IgD-negative memory B cell (primary cell): ENCODE data around the gene PLP2. TPM values are rescaled to one million over a fixed set of nuclear protein-coding genes. Genes with fewer than 3 reads are reported as not detected.

ENCODE experiments used
- H3K27ac Mint-ChIP-seq, 3 donors: one replicate each; pipeline ENCODE4 v1.8.0; 2020 to 2022; ENCODE audit warnings: mild to moderate bottlenecking in 3 of 3, mixed read lengths in 3 of 3, moderate library complexity in 1 of 3
- H3K27me3 Mint-ChIP-seq: one replicate; pipeline ENCODE4 v1.8.0; 2021; ENCODE audit warnings: mixed read lengths
- H3K36me3 Mint-ChIP-seq: one replicate; pipeline ENCODE4 v1.8.0; 2020; ENCODE audit warnings: mild to moderate bottlenecking, mixed read lengths
- H3K4me1 Mint-ChIP-seq, 3 donors: one replicate each; pipeline ENCODE4 v1.8.0; 2020 to 2022; ENCODE audit warnings: mixed read lengths in 3 of 3, mild to moderate bottlenecking in 1 of 3
- H3K4me3 Mint-ChIP-seq, 4 donors: one replicate each; pipeline ENCODE4 v1.8.0; 2020 to 2022; ENCODE audit warnings: mild to moderate bottlenecking in 4 of 4, mixed read lengths in 4 of 4, moderate library complexity in 3 of 4
- H3K9me3 Mint-ChIP-seq, 3 donors: one replicate each; pipeline ENCODE4 v1.8.0; 2020 to 2021; ENCODE audit warnings: mixed read lengths in 3 of 3, mild to moderate bottlenecking in 1 of 3
- polyA plus RNA-seq: library from polyadenylated mRNA; unstranded; fragments of 300-500 nt; fragmentation: Illumina TruSeq; gene quantifications from one replicate; pipeline ENCODE4 v1.2.3, GENCODE V29; 2021

Gene PLP2
- polyA plus RNA-seq, 1 donor from 2014 or later: 292 TPM

GRCh38 chrX:49187526-49187925 lies 15.8 kb downstream of the PLP2 start:
- H3K4me3 Mint-ChIP-seq: peak overlapping the region in 2 of 4 donors; percentile 17 to 21
- peak overlapping the region in 2 of 3 donors; percentile 53 to 74 for H3K27ac Mint-ChIP-seq
- no peaks in the 10 kb centered on the region for H3K36me3 Mint-ChIP-seq
- H3K27me3 Mint-ChIP-seq: no peaks in the 10 kb centered on the region
- no peaks in the 10 kb centered on the region for H3K9me3 Mint-ChIP-seq
- peaks cover 4 to 16% (median 8%) of the 10 kb centered on the region in 3 donors for H3K4me1 Mint-ChIP-seq

- Mint-ChIP-seq H3K4me1 (peaks cover 4 to 18% (median 10%) of the 10 kb centered on the region in 3 donors), H3K27me3 (no peaks in the 10 kb centered on the region), H3K4me3 (peak overlapping the region in 1 of 4 donors; percentile 21), H3K27ac (peak overlapping the region in 1 of 3 donors; percentile 92), H3K36me3 (no peaks in the 10 kb centered on the region), H3K9me3 (no peaks in the 10 kb centered on the region)
These were observed 16.9 kb downstream of the PLP2 start for GRCh38 chrX:49188468-49189076.

- Mint-ChIP-seq H3K27me3 (no peaks in the 10 kb centered on the region), H3K9me3 (no peaks in the 10 kb centered on the region), H3K4me3 (peak overlapping the region in 2 of 4 donors; percentile 80 to 81), H3K4me1 (peaks cover 4 to 19% (median 10%) of the 10 kb centered on the region in 3 donors), H3K27ac (peak overlapping the region in 2 of 3 donors; percentile 36 to 81), H3K36me3 (no peaks in the 10 kb centered on the region)
These were observed 17.9 kb downstream of the PLP2 start for GRCh38 chrX:49189606-49190005.

GRCh38 chrX:49190821-49191573 lies 19.3 kb downstream of the PLP2 start:
- H3K4me3 Mint-ChIP-seq: peak overlapping the region; percentile 66 to 96 (median 92)
- peaks cover 2% of the 10 kb centered on the region for H3K36me3 Mint-ChIP-seq
- peaks cover 4 to 15% (median 5%) of the 10 kb centered on the region in 3 donors for H3K4me1 Mint-ChIP-seq
- peak overlapping the region; percentile 52 to 94 (median 81) for H3K27ac Mint-ChIP-seq
- no peaks in the 10 kb centered on the region for H3K27me3 Mint-ChIP-seq
- no peaks in the 10 kb centered on the region for H3K9me3 Mint-ChIP-seq

- no peaks in the 10 kb centered on the region for H3K27me3 Mint-ChIP-seq
- peaks cover 4 to 15% (median 5%) of the 10 kb centered on the region in 3 donors for H3K4me1 Mint-ChIP-seq
- peak overlapping the region; percentile 66 to 96 (median 92) for H3K4me3 Mint-ChIP-seq
- H3K27ac Mint-ChIP-seq: peak overlapping the region; percentile 52 to 94 (median 81)
- H3K36me3 Mint-ChIP-seq: peaks cover 2% of the 10 kb centered on the region
- H3K9me3 Mint-ChIP-seq: no peaks in the 10 kb centered on the region
These were observed 19.9 kb downstream of the PLP2 start for GRCh38 chrX:49191574-49192011.

- H3K4me3 Mint-ChIP-seq: peak overlapping the region in 2 of 4 donors; percentile 15 to 51
These were observed 21.1 kb downstream of the PLP2 start for GRCh38 chrX:49192722-49193328.

GRCh38 chrX:49193542-49193964 lies 21.9 kb downstream of the PLP2 start:
- H3K27ac Mint-ChIP-seq: peak overlapping the region in 1 of 3 donors; percentile 16
- no peaks in the 10 kb centered on the region for H3K27me3 Mint-ChIP-seq
- H3K4me3 Mint-ChIP-seq: no peak overlapping the region
- peaks cover 2% of the 10 kb centered on the region for H3K36me3 Mint-ChIP-seq
- no peaks in the 10 kb centered on the region for H3K9me3 Mint-ChIP-seq
- peaks cover 4 to 16% (median 8%) of the 10 kb centered on the region in 3 donors for H3K4me1 Mint-ChIP-seq

More at GRCh38 chrX:49192722-49193328, 21.1 kb downstream of the PLP2 start:
- H3K4me1 Mint-ChIP-seq: peaks cover 4 to 15% (median 5%) of the 10 kb centered on the region in 3 donors
- H3K27ac Mint-ChIP-seq: no peak overlapping the region
- H3K36me3 Mint-ChIP-seq: peaks cover 2% of the 10 kb centered on the region
- H3K9me3 Mint-ChIP-seq: no peaks in the 10 kb centered on the region
- H3K27me3 Mint-ChIP-seq: no peaks in the 10 kb centered on the region

- no peak overlapping the region for H3K27ac Mint-ChIP-seq
- no peak overlapping the region for H3K4me3 Mint-ChIP-seq
- H3K36me3 Mint-ChIP-seq: peaks cover 2% of the 10 kb centered on the region
- no peaks in the 10 kb centered on the region for H3K27me3 Mint-ChIP-seq
- H3K9me3 Mint-ChIP-seq: no peaks in the 10 kb centered on the region
- peaks cover 0 to 6% (median 4%) of the 10 kb centered on the region in 3 donors for H3K4me1 Mint-ChIP-seq
These were observed 25.9 kb downstream of the PLP2 start for GRCh38 chrX:49197543-49198087.

- no peaks in the 10 kb centered on the region for H3K27me3 Mint-ChIP-seq
- H3K27ac Mint-ChIP-seq: no peak overlapping the region
- H3K4me3 Mint-ChIP-seq: peak overlapping the region in 1 of 4 donors; percentile 41
- peaks cover 2% of the 10 kb centered on the region for H3K36me3 Mint-ChIP-seq
- H3K4me1 Mint-ChIP-seq: peaks cover 0 to 3% (median 3%) of the 10 kb centered on the region in 3 donors
- no peaks in the 10 kb centered on the region for H3K9me3 Mint-ChIP-seq
These were observed 27.0 kb downstream of the PLP2 start for GRCh38 chrX:49198540-49199314.

GRCh38 chrX:49199315-49199595 lies 27.6 kb downstream of the PLP2 start:
- peaks cover 0 to 3% (median 3%) of the 10 kb centered on the region in 3 donors for H3K4me1 Mint-ChIP-seq

GRCh38 chrX:49199906-49200771 lies 28.4 kb downstream of the PLP2 start, which contains the start of gene SYP:
TSS of gene SYP (minus strand) at chrX:49200193. CDS start at chrX:49200186, 7 bp downstream.
- Mint-ChIP-seq H3K27me3 (no peaks in the 10 kb centered on the region), H3K27ac (peak within 1 kb of the TSS in 2 of 3 donors; percentile 1 to 71), H3K36me3 (no peaks in the 10 kb centered on the region), H3K4me3 (peak within 1 kb of the TSS; percentile 13 to 85 (median 76)), H3K4me1 (peaks cover 0 to 3% (median 3%) of the 10 kb centered on the region in 3 donors), H3K9me3 (no peaks in the 10 kb centered on the region)

More at GRCh38 chrX:49199315-49199595, 27.6 kb downstream of the PLP2 start:
- Mint-ChIP-seq H3K36me3 (peaks cover 2% of the 10 kb centered on the region), H3K9me3 (no peaks in the 10 kb centered on the region), H3K4me3 (no peak overlapping the region), H3K27ac (no peak overlapping the region), H3K27me3 (no peaks in the 10 kb centered on the region)

GRCh38 chrX:49202022-49202421 lies 30.3 kb downstream of the PLP2 start:
- Mint-ChIP-seq H3K27ac (no peak overlapping the region), H3K9me3 (no peaks in the 10 kb centered on the region), H3K36me3 (no peaks in the 10 kb centered on the region), H3K27me3 (no peaks in the 10 kb centered on the region), H3K4me1 (peaks cover 0 to 3% (median 3%) of the 10 kb centered on the region in 3 donors), H3K4me3 (no peak overlapping the region)

- peaks cover 0 to 2% (median 0%) of the 10 kb centered on the region in 3 donors for H3K4me1 Mint-ChIP-seq
- H3K27me3 Mint-ChIP-seq: no peaks in the 10 kb centered on the region
- no peak overlapping the region for H3K4me3 Mint-ChIP-seq
- no peak overlapping the region for H3K27ac Mint-ChIP-seq
- no peaks in the 10 kb centered on the region for H3K36me3 Mint-ChIP-seq
- H3K9me3 Mint-ChIP-seq: no peaks in the 10 kb centered on the region
These were observed 31.8 kb downstream of the PLP2 start for GRCh38 chrX:49203536-49203935.
